Kidney (tissue), 14 donors: ENCODE data around the gene ZNF254. TPM values are rescaled to one million over a fixed set of nuclear protein-coding genes. Genes with fewer than 3 reads are reported as not detected.
"Not testable (repeated sequence)": the region's sequence is repeated elsewhere in the genome, so short reads cannot be mapped to it uniquely, and the experiment has no call there.

ENCODE experiments used
- DNase-seq, 5 donors: peaks; one replicate each; pipeline ENCODE4 v3.0.0-alpha.2; 2013 to 2020
- FAIRE-seq: peaks from 2 replicates; lab custom pipeline; 2012; peaks lifted over from hg19 to GRCh38; lab: Jason Lieb, UNC
- H3K27ac ChIP-seq, 2 donors: one replicate each; pipeline ENCODE4 v1.7.0; 2013; ENCODE audit warnings: low read depth in 2 of 2, low read length in 2 of 2, inconsistent platforms in 1 of 2
- H3K27me3 ChIP-seq: one replicate; pipeline ENCODE4 v1.7.1; 2013; ENCODE audit warnings: low read length, inconsistent platforms; ENCODE audit not compliant: control insufficient read depth, insufficient read depth
- H3K36me3 ChIP-seq, 3 donors: one replicate each; pipeline versions ENCODE4 v1.7.0 to v1.7.1; 2013; ENCODE audit warnings: low read length in 3 of 3, control low read depth in 1 of 3, inconsistent platforms in 1 of 3; ENCODE audit not compliant: insufficient read depth in 3 of 3, control insufficient read depth in 2 of 3
- H3K4me1 ChIP-seq, 3 donors: one replicate each; pipeline versions ENCODE4 v1.7.0 to v1.7.1; 2013; ENCODE audit warnings: low read length in 3 of 3, inconsistent platforms in 1 of 3, low read depth in 1 of 3; ENCODE audit not compliant: control insufficient read depth in 2 of 3, insufficient read depth in 2 of 3
- H3K4me3 ChIP-seq, 3 donors: one replicate each; pipeline versions ENCODE4 v1.7.0 to v1.8.1; 2013; ENCODE audit warnings: low read length in 3 of 3, control low read depth in 1 of 3, inconsistent platforms in 1 of 3
- H3K9ac ChIP-seq, 3 donors: one replicate each; pipeline versions ENCODE4 v1.7.0 to v1.7.1; 2013; ENCODE audit warnings: low read length in 3 of 3, control low read depth in 1 of 3, inconsistent platforms in 1 of 3
- H3K9me3 ChIP-seq, 3 donors: one replicate each; pipeline versions ENCODE4 v1.7.0 to v1.7.1; 2013; ENCODE audit warnings: low read length in 3 of 3, control low read depth in 1 of 3, inconsistent platforms in 1 of 3; ENCODE audit not compliant: control insufficient read depth in 2 of 3, insufficient read depth in 1 of 3
- intact Hi-C: fragments of 100-400 bp; cut with DNase I; formaldehyde crosslinking; loops from one replicate; pipeline ENCODE4 v1.11.1; 2022
- polyA plus RNA-seq: library from polyadenylated mRNA; stranded (reverse); fragments of 350-450 nt; fragmentation: Illumina TruSeq; extraction: RNeasy Lipid Tissue Mini Kit (QIAGEN cat#74804); gene quantifications from one replicate; pipeline ENCODE4 v1.2.3, GENCODE V29; 2014; ENCODE audit warnings: low read depth, low replicate concordance; ENCODE audit not compliant: insufficient read depth
- total RNA-seq: library from RNA; stranded (reverse); fragmentation: NEBNext Ultra II Directional; extraction: Animal tissue kit (Norgen Biotek cat#: 25700); gene quantifications from one replicate; pipeline ENCODE4 v1.2.1, GENCODE V29; 2021
- TF ChIP-seq, protein P1 (sequence below): IDR thresholded peaks from 3 replicates; pipeline ENCODE4 v1.5.1; 2012; ENCODE audit warnings: mild to moderate bottlenecking, moderate library complexity, borderline replicate concordance; ENCODE audit not compliant: insufficient read depth; ENCODE audit errors: extremely low read depth
- donor health status: control.
- donor health status: control.
- donor health status: control.
- donor health status: control.
- donor health status: control.
- donor health status: DM: yes; HTN: yes; CAD: no.
- donor health status: Normal renal cell carcinoma (clear cell type).

ZNF254 gene
- total and polyA plus RNA-seq, 2 donors from 2014 or later: 5.7 to 23.1 TPM

- TF ChIP-seq, protein P1, sequence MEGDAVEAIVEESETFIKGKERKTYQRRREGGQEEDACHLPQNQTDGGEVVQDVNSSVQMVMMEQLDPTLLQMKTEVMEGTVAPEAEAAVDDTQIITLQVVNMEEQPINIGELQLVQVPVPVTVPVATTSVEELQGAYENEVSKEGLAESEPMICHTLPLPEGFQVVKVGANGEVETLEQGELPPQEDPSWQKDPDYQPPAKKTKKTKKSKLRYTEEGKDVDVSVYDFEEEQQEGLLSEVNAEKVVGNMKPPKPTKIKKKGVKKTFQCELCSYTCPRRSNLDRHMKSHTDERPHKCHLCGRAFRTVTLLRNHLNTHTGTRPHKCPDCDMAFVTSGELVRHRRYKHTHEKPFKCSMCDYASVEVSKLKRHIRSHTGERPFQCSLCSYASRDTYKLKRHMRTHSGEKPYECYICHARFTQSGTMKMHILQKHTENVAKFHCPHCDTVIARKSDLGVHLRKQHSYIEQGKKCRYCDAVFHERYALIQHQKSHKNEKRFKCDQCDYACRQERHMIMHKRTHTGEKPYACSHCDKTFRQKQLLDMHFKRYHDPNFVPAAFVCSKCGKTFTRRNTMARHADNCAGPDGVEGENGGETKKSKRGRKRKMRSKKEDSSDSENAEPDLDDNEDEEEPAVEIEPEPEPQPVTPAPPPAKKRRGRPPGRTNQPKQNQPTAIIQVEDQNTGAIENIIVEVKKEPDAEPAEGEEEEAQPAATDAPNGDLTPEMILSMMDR: no peak
- intact Hi-C loops: no loop called here
- no peak for DNase-seq
- H3K4me1 ChIP-seq: no peaks in the 10 kb centered on the region
- peaks cover 0 to 8% (median 0%) of the 10 kb centered on the region in 3 donors for H3K36me3 ChIP-seq
- H3K9ac ChIP-seq: no peak overlapping the region
- FAIRE-seq: no peak
- no peaks in the 10 kb centered on the region for H3K9me3 ChIP-seq
- no peaks in the 10 kb centered on the region for H3K27me3 ChIP-seq
- H3K27ac ChIP-seq: no peak overlapping the region
- H3K4me3 ChIP-seq: no peak overlapping the region
Observed at GRCh38 chr19:24073807-24074206, 13.2 kb upstream of the ZNF254 start.

GRCh38 chr19:24074720-24075454, 12.1 kb upstream of the ZNF254 start:
- TF ChIP-seq, protein P1: no peak
- DNase-seq: peak in 1 of 5 donors; percentile 16
- Histone ChIP-seq H3K4me1 (no peaks in the 10 kb centered on the region), H3K9ac (no peak overlapping the region), H3K36me3 (peaks cover 0 to 8% (median 0%) of the 10 kb centered on the region in 3 donors), H3K9me3 (no peaks in the 10 kb centered on the region), H3K27me3 (no peaks in the 10 kb centered on the region), H3K27ac (no peak overlapping the region), H3K4me3 (no peak overlapping the region)
- FAIRE-seq: no peak
- intact Hi-C loops: no loop called here

- H3K9me3 ChIP-seq, H3K4me1 ChIP-seq, intact Hi-C loops, H3K27ac ChIP-seq, H3K9ac ChIP-seq, H3K36me3 ChIP-seq, H3K4me3 ChIP-seq, H3K27me3 ChIP-seq, FAIRE-seq: not testable (repeated sequence)
- peak in 1 of 5 donors; percentile 2 for DNase-seq
Observed at GRCh38 chr19:24075530-24075929, 11.5 kb upstream of the ZNF254 start.

DNA sequence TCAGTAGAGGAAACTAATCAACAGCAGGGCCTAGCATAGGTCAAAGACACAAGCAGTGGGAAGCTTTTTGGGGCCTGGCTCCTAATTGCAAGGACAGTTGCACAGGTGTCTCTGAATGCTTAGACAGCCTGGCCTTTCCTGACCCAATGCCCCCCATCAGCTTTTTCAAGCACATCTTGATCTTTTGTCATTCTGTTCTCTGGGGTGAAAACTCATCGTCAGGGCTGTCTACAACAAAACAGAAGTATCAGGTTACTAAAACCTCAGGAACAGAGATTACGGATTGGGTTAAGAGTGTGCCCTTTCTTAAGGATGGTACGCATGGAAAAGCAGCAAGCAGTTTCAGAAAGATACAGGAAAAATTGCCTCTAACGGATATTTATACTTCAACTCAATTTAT, 8.3 kb upstream of the ZNF254 start:
- no peak for FAIRE-seq

More for the DNA sequence above, 8.3 kb upstream of the ZNF254 start:
- Histone ChIP-seq H3K9me3 (no peaks in the 10 kb centered on the region), H3K4me3 (no peak overlapping the region), H3K27ac (no peak overlapping the region), H3K4me1 (no peaks in the 10 kb centered on the region), H3K9ac (no peak overlapping the region), H3K27me3 (no peaks in the 10 kb centered on the region), H3K36me3 (peaks cover 0 to 3% (median 0%) of the 10 kb centered on the region in 3 donors)
- intact Hi-C loops: no loop called here
- DNase-seq: peak in 3 of 5 donors; percentile 18 to 38 (median 25)
- TF ChIP-seq, protein P1: no peak
